NCI-H226 (cell line): ENCODE measurements around the gene PCTP.

Experiments
- DNase-seq: peaks from one replicate; pipeline ENCODE4 v3.0.0-alpha.2; 2015

Gene PCTP

DNA sequence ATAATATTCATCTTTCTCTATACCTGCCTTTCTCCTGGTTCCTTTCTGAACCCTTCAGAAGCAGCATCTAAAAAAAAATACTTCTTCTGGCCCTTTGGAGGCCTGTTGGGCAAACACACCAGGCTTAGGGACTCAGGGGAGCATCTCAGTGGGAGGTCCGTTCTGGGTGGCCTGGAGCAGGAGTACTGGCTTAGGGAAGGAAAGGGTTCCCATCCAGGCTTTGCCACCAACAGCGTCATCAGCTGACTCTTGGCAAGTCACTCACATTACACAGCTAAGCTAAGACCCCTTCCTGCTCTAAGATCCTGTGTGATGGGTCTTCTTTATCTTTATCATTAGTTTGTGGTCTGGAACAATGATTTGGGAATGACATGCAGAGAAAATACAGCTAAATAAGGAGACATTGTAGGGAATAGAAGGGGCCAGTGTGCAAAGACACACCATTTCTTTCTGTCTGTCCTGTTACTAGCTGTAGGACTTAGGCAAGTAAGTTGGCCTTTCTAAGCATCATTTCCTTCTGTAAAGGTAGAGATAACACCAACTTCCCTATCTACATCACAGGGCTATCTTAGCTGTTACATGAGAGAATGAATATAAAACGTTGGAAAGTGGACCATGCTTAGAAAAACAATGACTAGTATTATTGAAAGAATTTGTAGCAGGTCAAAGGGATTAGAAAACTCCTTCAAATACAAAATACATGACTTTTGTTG lies 9.9 kb downstream of the PCTP start:
- no peak for DNase-seq

- no peak for DNase-seq
Measured at GRCh38 chr17:55762086-55762858, 11.4 kb downstream of the PCTP start.

- no peak for DNase-seq
Measured at GRCh38 chr17:55763856-55764255, 13.0 kb downstream of the PCTP start.

GRCh38 chr17:55764610-55765009 lies 13.8 kb downstream of the PCTP start:
- no peak for DNase-seq

- no peak for DNase-seq
Measured at GRCh38 chr17:55765472-55765871, 14.6 kb downstream of the PCTP start.

DNA sequence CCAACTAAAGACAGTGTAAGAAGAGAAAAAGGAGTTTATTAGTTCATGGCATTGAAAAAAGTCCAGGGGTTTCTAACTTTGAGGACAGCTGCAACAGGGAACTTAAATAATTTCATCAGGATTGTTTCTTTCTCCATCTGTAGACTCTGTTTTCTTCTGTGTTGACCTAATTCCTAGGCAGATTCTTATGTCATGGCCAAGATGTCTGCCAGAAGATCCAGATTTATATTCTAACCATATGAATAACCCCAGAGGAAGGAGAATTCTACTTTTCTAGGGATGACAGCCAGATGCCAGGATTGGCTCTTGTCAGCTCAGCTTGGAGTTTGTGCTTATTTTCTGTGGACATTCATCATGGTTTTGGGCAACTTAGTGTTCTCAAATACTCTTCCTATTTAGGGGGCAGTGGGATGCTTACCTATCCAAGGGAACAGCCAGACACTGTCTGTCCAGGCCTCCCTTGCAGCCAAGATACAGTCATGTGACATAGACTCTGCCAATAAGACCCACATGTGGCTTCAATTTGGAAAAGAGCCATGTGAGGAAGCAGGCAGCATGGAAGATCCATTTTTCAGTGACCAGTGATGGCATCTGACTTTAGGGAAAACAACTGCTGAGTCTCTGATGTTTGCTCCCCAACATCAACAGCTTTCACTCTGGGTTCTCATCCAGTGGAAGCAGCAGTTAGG lies 18.2 kb downstream of the PCTP start:
- no peak for DNase-seq

- no peak for DNase-seq
Measured at GRCh38 chr17:55769625-55770000, 18.8 kb downstream of the PCTP start.

DNA sequence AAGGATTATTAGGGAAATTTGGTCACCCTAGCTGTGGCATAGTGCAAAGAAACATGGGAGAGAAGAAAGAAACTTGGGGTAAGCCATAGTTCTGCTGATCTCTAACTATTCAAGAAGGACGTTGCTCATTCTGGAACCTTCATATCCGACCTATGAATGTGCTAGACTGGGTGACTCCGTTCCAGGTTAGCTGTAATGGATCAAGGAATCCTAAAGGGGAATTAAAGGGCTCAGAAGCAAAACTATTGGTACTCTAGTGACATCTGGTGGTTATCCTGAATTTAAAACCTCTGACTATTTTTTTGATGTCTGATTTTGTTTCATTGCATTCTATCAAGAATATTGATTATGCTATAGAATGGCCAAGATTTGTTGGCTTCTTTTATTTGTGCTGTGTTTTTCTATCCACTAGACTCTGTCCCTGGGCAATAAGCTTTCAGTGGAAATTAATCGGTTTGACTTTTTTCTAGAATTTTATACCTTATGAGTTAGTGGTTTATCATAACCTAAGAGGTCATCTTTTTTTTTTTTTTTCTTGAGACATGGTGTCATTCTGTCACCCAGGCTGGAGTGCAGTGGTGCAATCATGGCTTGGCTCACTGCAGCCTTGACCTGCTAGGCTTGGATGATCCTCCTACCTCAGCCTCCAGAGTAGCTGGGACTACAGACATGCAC lies 19.5 kb downstream of the PCTP start:
- DNase-seq: no peak

- no peak for DNase-seq
Measured at GRCh38 chr17:55772086-55772485, 21.2 kb downstream of the PCTP start.

DNA sequence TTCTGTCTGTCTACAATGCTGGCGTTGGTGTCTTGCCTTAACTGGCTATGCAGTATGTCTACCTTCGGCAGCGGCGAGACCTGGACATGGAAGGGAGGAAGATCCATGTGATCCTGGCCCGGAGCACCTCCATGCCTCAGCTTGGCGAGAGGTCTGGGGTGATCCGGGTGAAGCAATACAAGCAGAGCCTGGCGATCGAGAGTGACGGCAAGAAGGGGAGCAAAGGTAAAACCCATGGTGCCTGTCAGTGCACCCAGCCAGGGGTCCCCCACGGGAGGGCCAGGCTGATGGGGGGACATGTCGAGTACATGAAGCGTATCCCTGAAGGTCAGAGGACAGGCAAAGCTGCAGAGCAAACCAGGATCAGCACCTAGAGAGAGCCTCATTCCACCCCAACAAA lies 22.8 kb downstream of the PCTP start:
- DNase-seq: no peak

DNA sequence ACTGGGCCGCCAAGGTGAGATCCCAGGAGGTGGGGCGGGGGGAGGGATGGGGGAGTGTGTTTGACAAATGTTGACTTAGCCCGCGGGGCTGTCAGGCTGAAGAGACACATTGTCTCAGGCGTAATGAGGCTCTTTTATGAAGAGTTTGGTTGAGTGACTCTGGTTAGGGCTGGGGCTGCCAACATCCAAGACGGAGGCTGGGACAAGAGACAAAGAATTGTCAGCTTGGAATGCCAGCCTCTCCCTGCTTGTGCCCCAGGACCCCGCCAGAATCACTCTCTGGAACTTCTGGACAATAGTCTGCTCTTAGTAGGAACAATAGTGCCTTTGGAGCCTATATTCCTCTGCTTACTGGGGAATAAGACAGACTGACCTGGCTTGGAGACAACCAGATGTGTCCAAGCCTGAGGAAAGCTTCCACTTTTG lies 24.0 kb downstream of the PCTP start:
- no peak for DNase-seq

DNA sequence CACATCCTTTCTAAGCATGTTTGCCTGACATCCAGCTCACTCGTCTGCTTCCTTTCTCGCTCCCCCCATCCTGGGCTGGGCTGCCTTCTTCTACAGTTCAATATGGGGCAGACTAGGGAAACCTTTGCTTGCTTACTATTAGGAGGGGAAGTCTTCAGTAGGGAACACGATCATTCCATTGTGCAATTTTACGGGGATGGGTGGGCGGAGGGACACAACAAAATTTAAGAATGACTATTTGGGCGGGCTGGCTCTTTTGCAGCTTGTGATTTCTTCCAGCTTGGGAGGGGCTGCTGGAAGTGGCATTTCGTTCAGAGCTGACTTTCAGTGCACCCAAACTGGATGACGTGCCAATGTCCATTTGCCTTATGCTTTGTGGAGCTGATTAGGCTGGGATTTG lies 25.4 kb downstream of the PCTP start:
- no peak for DNase-seq

- DNase-seq: no peak
Measured at GRCh38 chr17:55777471-55777971, 26.7 kb downstream of the PCTP start.

DNA sequence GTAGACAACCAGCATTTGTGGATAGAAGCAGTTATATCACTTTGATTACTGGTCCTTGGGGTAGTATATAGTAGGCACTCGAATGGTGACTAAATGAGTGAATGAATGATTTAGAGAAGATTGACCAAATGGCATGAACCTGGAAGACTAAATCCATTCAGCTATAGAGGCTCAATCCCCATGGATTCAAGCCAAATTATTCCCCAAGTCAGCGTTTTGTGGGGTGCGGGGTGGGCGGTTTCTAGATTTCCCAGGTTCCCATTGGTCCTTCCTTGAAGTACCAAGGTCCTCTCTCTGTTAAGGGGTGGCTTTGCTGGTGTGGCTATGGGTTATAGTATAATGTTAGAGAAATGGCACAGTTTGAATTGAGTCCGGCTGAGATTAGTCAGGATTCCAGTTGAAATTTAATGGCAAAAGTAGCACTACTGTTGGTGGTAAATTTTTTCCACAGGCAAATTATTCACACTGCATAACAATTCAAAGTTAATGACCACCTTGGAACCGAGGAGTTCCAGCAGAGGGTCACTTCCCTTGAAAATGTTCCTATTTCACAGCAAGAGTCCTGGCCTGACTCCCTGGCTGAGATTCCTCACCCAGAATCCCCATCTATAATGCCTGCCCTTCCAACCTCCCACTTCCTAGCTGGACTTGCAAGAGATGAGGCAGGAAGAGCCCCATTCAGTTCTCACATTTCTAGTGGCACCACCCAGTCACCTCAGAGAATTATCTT lies 27.7 kb downstream of the PCTP start:
- DNase-seq: no peak

DNA sequence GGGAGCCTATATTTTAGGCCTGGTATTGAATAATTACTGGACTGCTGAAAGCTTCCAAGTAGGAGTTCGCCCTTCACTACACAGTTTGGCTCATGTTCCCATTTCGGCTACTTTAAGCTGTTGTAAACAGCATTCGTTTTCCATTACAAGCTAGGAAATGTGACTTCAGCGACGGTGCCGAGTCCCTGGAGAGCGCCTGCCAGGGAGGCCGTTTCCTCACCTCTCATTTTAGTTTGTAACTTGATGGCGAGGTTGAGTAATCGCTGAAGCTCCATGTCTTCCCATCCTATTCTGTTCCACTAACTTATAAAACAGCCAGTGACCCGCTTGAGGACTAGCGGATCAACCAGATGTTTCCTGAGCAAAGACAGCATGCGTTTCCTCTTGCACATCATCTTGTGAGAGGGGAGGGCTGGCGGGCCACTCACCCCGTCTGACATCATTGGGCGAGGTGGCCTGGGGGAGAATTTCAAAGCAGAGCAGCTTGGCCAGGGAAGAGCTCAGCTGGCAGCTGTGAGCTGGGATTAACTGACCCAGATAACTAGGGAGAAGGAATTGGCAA lies 32.9 kb downstream of the PCTP start:
- no peak for DNase-seq

- DNase-seq: no peak
Measured at GRCh38 chr17:55784666-55785065, 33.8 kb downstream of the PCTP start.

DNA sequence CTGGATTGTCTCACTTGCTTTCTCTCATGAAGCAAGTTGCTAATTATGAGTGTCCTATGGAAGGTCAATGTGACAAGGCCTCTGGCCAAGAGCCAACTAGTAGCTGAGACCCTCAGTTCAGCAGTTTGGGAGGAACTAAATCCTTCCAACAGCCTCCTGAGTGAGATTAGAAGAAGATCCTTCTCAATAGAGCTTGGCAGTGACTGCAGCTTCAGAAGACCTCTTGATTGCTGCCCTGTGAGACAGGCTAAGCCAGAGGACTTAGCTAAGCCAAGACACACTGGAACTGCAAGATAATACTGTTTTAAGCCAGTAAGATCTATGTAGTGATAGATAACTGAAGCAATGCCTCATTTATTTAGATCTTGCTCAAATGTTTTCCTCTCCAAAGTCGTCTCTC lies 34.3 kb downstream of the PCTP start:
- DNase-seq: no peak

DNA sequence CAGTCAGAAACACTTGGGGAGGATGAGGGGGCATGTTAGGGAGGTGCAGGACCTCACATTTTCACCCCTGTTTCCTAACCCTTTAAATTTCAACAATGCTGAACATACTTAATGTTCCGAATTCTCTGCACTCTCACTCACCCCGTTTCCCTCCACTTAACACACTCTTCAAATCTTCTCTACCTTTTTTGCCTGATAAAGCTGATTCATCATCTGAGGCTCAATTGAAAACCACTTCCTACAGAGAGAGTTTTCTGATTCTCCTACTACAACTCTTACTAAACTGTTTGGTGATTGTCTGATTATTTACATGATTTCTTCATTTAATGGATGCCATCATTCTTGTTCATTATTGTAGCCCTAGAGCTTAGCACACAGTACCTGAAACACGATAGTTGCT lies 42.4 kb downstream of the PCTP start:
- no peak for DNase-seq

- DNase-seq: no peak
Measured at GRCh38 chr17:55794725-55795482, 44.1 kb downstream of the PCTP start.

GRCh38 chr17:55806745-55807495 lies 56.1 kb downstream of the PCTP start:
- no peak for DNase-seq

DNA sequence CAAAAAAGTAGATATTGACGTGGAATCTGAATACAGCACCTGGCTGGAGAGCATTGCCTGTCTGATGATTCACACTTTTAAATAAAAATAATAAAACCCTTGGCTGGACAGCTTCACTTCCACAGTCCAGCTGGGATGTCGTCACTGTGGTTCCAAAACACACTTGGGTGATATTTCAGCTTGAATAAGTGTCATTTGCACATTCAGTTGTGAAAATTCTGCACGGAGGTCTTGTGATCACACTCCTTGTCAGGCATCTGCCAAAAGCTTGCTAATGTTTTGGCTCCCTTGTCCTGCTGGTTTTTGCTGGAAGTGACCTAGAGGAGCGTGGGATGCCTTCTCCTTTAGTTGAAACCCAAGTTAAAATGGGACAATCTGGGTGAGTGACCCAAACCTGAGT lies 60.7 kb downstream of the PCTP start:
- DNase-seq: no peak
